DND-41 (cell line): Measurements from ENCODE around the gene PIGZ.

Source experiments
- ATAC-seq: fragments of 200-7000 bp; cut with Tn5 transposase; 3 replicates; pipeline ENCODE4 v1.9.1; 2021; ENCODE audit warnings: low read depth; ENCODE audit not compliant: insufficient read depth
- DNase-seq: peaks from one replicate; pipeline ENCODE4 v3.0.0-alpha.2; 2020
- H2AFZ ChIP-seq: 2 replicates; pipeline ENCODE4 v1.6.0; 2012; ENCODE audit warnings: low read depth, low read length
- H3K27ac ChIP-seq: 2 replicates; pipeline ENCODE4 v1.5.1; 2012; ENCODE audit warnings: low read length, inconsistent platforms
- H3K27me3 ChIP-seq: fragments of 200-600 bp; sonication (generic); 2 replicates; pipeline ENCODE4 v1.6.0; 2012; ENCODE audit warnings: low read length, mild to moderate bottlenecking, inconsistent platforms; ENCODE audit not compliant: insufficient read depth, poor library complexity
- H3K36me3 ChIP-seq: 2 replicates; pipeline ENCODE4 v1.5.1; 2012; ENCODE audit warnings: low read length, inconsistent platforms; ENCODE audit not compliant: insufficient read depth
- H3K4me1 ChIP-seq: 2 replicates; pipeline ENCODE4 v1.5.1; 2012; ENCODE audit warnings: mild to moderate bottlenecking, low read length; ENCODE audit not compliant: insufficient read depth
- H3K4me2 ChIP-seq: 2 replicates; pipeline ENCODE4 v1.6.0; 2012; ENCODE audit warnings: mild to moderate bottlenecking, moderate library complexity, low read length, inconsistent platforms; ENCODE audit not compliant: insufficient read depth
- H3K4me3 ChIP-seq, 2 experiments: fragments of 200-600 bp in 1 of 2; shearing (Covaris generic) in 1 of 2; 2 replicates each; pipeline ENCODE4 v1.5.1; 2012 to 2016; ENCODE audit warnings: inconsistent platforms in 2 of 2, low read length in 2 of 2, mild to moderate bottlenecking in 2 of 2, low read depth in 1 of 2, moderate library complexity in 1 of 2
- H3K79me2 ChIP-seq: 2 replicates; pipeline ENCODE4 v1.6.0; 2012; ENCODE audit warnings: low read length, inconsistent platforms; ENCODE audit not compliant: insufficient read depth
- H3K9ac ChIP-seq: 2 replicates; pipeline ENCODE4 v1.6.0; 2012; ENCODE audit warnings: low read depth, mild to moderate bottlenecking, inconsistent platforms, low read length, moderate library complexity
- H3K9me3 ChIP-seq: 2 replicates; pipeline ENCODE4 v1.5.1; 2012; ENCODE audit warnings: low read length, moderate library complexity, mild to moderate bottlenecking, inconsistent platforms; ENCODE audit not compliant: insufficient read depth, severe bottlenecking
- H4K20me1 ChIP-seq: 2 replicates; pipeline ENCODE4 v1.6.0; 2012; ENCODE audit warnings: low read length; ENCODE audit not compliant: insufficient read depth
- EZH2 ChIP-seq: IDR thresholded peaks from 3 replicates; pipeline ENCODE4 v1.6.1; 2012; ENCODE audit warnings: borderline replicate concordance, low read depth, mild to moderate bottlenecking, moderate library complexity, low read length, inconsistent platforms; ENCODE audit not compliant: severe bottlenecking
- TF ChIP-seq, protein P1 (sequence below): IDR thresholded peaks from 2 replicates; pipeline ENCODE4 v1.5.1; 2012; ENCODE audit warnings: borderline replicate concordance, low read length, moderate library complexity, mild to moderate bottlenecking; ENCODE audit not compliant: poor library complexity, severe bottlenecking; ENCODE audit errors: extremely low read depth

Gene PIGZ

GRCh38 chr3:196988241-196989029 lies 19.8 kb upstream of the PIGZ start:
- Histone ChIP-seq H3K27ac (no peak overlapping the region), H3K36me3 (no peaks in the 10 kb centered on the region), H2AFZ (no peak overlapping the region), H3K27me3 (no peaks in the 10 kb centered on the region), H3K9me3 (peaks cover 2% of the 10 kb centered on the region), H3K9ac (no peak overlapping the region), H3K4me3 (no peak overlapping the region), H3K4me1 (no peaks in the 10 kb centered on the region), H3K4me2 (no peak overlapping the region), H4K20me1 (no peaks in the 10 kb centered on the region), H3K79me2 (no peaks in the 10 kb centered on the region)
- peak; percentile 49; the same call in 2 of the 3 replicates for ATAC-seq
- TF ChIP-seq, protein P1, sequence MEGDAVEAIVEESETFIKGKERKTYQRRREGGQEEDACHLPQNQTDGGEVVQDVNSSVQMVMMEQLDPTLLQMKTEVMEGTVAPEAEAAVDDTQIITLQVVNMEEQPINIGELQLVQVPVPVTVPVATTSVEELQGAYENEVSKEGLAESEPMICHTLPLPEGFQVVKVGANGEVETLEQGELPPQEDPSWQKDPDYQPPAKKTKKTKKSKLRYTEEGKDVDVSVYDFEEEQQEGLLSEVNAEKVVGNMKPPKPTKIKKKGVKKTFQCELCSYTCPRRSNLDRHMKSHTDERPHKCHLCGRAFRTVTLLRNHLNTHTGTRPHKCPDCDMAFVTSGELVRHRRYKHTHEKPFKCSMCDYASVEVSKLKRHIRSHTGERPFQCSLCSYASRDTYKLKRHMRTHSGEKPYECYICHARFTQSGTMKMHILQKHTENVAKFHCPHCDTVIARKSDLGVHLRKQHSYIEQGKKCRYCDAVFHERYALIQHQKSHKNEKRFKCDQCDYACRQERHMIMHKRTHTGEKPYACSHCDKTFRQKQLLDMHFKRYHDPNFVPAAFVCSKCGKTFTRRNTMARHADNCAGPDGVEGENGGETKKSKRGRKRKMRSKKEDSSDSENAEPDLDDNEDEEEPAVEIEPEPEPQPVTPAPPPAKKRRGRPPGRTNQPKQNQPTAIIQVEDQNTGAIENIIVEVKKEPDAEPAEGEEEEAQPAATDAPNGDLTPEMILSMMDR = peak; percentile 22
- no peak for TF ChIP-seq EZH2
- no peak for DNase-seq

- Histone ChIP-seq H3K9me3 (peaks cover 7% of the 10 kb centered on the region), H3K4me2 (no peak overlapping the region), H3K4me1 (no peaks in the 10 kb centered on the region), H3K9ac (no peak overlapping the region), H4K20me1 (no peaks in the 10 kb centered on the region), H3K4me3 (no peak overlapping the region), H3K79me2 (no peaks in the 10 kb centered on the region), H3K36me3 (no peaks in the 10 kb centered on the region), H3K27me3 (no peaks in the 10 kb centered on the region), H3K27ac (no peak overlapping the region), H2AFZ (no peak overlapping the region)
- no peak for TF ChIP-seq EZH2
- TF ChIP-seq, protein P1 = no peak
- ATAC-seq = no peak
- no peak for DNase-seq
Measured at GRCh38 chr3:196987022-196987421, 18.4 kb upstream of the PIGZ start.

DNA sequence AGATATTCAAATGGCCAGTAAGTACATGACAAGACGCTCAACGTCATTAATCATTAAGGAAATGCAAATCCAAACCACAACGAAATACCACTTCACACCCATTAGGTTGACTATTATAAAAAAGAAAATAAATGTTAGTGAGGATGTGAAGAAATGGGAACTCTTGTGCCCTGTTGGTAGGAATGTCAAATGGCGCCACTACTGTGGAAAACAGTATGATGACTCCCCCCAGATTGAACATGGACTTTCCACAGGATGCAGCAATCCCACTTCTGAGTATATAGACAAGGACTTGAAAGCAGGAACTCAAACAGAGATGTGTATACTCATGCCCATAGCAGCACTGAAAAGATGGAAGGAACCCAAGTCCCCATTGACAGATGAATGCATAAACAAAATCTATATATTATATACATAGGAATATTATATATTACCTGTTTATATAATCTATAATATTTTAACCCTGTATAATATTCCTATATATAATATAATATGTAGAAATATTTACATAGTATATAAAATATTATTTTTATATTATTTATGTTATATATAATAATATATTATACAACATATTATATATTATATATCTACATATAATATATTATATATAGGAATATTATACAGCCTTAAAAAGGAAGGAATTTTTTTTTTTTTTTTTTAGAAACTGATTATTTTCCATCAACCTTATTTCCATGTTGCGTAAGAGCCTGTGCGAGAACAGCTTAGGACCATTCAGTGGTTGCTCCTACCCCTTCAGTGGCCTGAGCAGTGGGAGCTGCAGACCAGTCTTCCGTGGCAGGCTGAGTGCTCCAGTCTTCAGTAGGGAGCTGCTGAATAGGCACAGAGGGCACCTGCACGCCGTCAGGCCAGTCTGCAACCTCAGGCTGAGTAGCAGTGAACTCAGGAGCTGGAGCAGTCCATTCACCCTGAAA lies 17.6 kb upstream of the PIGZ start:
- ATAC-seq (no peak), DNase-seq (no peak)
- Histone ChIP-seq H3K79me2 (no peaks in the 10 kb centered on the region), H3K27me3 (no peaks in the 10 kb centered on the region), H3K4me1 (no peaks in the 10 kb centered on the region), H3K27ac (no peak overlapping the region), H2AFZ (no peak overlapping the region), H3K4me2 (no peak overlapping the region), H3K9me3 (peaks cover 7% of the 10 kb centered on the region), H3K4me3 (no peak overlapping the region), H3K36me3 (no peaks in the 10 kb centered on the region), H4K20me1 (no peaks in the 10 kb centered on the region), H3K9ac (no peak overlapping the region)
- TF ChIP-seq, protein P1 = no peak
- TF ChIP-seq EZH2 = no peak
